ENCODE results near the gene GALT.

The GALT gene

DNA sequence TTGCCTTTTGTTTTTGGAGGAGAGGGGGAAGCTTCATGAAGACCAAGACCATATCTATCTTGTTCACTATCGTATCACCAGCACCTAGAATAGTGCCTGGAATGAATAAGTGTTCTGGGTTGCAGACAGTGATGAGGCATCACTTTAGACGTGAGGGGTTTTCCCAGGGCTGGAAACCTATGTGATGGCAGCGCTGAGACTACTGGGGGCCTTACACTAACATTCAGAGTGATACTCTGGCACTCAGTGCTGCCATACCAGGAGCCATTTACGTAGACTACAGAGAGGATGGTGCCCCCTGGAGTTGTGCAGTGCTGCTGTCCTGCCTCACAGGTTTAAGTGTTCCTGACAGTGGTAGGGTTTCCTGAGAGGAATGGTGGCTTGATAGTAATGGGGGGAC is 37.7 kb downstream of the GALT start:
- DNase-seq (ENCODE audit: low spot score) = no peak

- DNase-seq (ENCODE audit: low spot score) = no peak
Measured at GRCh38 chr9:34684816-34685215, 38.3 kb downstream of the GALT start.

DNA sequence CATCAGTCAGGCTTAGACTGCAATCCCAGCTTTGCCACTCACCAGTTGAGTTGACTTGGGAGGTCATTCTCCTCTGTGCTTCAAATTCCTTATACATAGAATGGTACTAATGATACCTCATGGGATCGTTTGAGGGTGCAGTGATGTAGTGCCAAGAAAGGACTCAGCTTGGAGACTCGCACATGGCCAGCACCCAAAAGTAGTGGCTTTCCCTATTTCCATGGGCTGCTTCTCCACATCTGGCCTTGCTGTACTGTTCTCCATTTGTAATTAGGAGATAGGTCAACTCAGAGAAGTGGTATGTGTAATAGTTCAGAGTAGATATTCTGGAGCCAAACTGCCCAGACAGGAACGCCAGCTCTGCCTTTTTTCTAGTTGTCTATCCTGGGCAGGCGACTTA is 39.1 kb downstream of the GALT start:
- DNase-seq (ENCODE audit: low spot score) = peak; percentile 51

- DNase-seq (ENCODE audit: low spot score) = peak; percentile 36
Measured at GRCh38 chr9:34686231-34686630, 39.8 kb downstream of the GALT start.

DNA sequence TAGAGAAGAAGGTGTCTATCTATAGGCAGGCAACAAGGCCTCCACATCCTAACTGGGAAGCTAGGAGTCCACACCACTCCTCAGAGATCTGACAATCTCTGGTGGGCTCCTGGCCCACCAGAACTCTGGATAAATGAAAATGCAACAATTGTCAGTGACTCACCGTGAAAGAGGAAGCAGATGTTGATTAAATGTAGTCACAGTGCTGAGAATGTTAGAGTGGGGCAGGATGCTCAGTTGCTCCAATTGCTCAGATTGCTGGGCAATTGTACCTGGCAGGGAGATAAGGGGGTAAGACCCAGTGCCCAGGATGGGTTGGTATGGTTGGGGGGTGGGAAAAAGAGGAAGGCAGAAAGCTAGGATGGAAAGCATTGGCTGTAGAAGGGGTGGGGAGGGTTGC is 40.3 kb downstream of the GALT start:
- DNase-seq (ENCODE audit: low spot score) = peak; percentile 43

- DNase-seq (ENCODE audit: low spot score) = no peak
Measured at GRCh38 chr9:34687276-34688030, 41.0 kb downstream of the GALT start.

- no peak for DNase-seq (ENCODE audit: low spot score)
Measured at GRCh38 chr9:34688329-34689115, 42.0 kb downstream of the GALT start.

DNA sequence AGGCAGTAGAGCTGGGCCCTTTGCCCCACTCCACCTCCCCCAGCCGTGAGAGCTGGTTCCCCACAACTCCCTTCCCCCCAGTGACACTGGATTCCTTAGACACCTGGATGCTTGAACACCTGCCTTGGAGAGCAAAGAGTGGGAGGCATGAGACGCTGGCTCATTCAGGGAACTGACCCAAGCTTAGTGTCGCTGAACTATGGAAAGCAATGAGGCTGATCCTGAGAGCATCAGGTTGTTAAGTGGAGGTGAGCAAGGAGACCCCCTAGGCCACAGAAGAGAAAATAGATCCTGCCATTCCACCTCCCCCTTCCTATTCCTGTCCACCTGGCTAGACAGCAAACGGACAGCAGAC is 42.6 kb downstream of the GALT start:
- DNase-seq (ENCODE audit: low spot score) = no peak

DNA sequence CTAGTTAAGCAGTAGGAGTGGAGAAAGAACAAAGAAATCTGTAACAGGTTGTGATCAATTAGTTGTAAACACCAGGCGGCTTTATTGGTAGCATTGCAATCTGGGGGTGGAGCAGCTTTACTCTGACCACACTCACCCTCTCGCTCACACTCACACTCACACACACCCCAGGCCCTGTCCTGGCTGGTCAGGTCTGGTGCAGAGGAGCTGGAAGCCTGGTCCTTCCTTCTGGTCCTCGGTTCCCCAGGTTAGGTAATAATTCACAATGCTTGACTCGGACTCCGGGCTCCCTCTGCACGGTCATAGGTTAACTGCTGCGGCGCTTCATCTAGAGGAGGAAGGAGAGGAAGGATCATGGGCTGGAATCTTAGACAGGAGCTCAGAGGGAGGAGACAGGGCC is 43.0 kb downstream of the GALT start:
- no peak for DNase-seq (ENCODE audit: low spot score)

DNA sequence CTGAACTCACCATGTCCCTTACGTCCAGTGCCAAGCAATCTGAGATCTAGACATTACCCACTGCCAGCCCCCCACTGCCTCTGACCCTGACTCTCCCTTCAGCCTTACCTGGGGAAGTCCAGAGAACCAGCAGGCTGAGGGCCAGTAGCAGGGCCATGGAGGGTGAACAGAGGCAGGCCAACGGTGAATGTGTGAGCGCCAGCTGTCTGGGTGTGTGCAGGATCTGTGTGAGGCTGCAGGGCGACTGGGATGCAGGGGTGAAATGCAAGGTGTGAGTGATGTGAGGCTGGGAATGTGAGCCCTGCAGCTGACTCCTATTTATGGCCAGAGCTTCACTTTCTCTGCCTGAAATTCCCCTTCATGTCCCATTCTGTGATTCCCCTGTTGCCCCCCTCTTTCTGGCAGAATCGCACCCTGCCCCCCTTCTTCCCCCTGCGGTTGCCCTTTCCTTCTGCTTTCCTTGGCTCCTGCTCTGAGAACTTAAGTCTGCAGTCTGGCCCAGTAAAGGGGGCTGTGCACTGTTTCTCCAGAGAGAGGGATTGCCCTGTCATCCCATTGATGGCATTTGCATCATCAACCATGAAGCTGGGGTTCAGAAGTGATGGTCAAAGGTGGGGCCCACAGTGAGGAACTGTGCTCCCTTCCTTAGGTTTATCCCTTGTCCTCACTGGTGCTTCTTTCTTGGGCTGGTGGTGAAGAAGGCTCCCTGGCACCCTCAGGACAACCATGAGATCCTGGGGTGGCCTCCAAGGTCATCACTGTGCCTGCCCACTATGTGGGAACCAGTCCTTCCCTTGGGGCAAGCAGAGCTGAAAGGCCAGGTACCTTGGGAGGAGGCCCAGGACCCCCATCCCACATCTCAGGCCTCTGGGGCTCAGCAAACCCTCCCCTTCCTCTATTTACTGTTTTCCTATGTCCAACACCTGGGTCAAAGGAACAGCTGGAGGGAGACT is 44.8 kb downstream of the GALT start, which contains the start of gene CCL19:
Gene CCL19 (minus strand): TSS at position 294 of the 953 bp plus-strand sequence. CDS start 137 bp downstream, at position 157.
- DNase-seq (ENCODE audit: low spot score) = no peak

DNA sequence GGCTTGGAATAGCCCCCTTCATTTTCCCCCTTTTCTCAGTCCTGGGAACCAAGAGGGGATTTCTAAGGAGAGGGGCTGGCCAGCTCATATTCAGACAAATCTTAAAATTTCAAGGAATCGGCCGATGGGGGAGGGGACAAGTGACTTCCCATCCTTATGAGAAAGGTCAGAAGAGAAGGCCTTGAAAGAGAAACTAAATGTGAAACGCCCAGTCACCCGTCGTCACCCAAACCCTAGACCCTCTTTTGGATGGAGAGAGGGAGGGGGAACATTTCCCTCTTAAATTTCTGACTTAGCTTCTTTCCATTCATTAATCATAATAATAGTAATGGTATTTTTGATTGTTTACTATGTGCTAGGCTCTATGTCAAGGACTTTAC is 45.5 kb downstream of the GALT start:
- DNase-seq (ENCODE audit: low spot score) = no peak

DNA sequence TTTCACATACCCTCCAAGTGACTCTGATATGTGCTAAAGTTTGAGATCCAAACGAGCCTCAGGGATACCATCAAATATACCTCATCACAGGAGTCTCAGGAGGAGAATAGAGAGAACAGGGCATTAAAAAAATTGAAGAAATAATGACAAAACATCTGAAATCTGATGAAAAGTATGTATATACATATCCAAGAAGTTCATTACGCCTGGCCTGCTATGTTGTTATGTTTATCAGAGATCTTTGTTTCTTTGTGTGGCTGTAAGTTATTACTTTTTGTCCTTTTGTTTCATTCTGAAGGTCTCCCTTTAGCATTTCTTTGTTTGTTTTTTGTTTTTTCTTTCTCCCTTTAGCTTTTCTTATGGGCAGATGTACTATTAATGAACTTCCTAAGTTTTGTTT is 47.1 kb downstream of the GALT start:
- no peak for DNase-seq (ENCODE audit: low spot score)

- DNase-seq (ENCODE audit: low spot score) = no peak
Measured at GRCh38 chr9:34694811-34695210, 48.3 kb downstream of the GALT start.
